Frontal cortex (tissue), 4 donors: ENCODE data around the gene TBL3. TPM values are rescaled to one million over a fixed set of nuclear protein-coding genes. Genes with fewer than 3 reads are reported as not detected.
A peak's percentile ranks its signal among the peaks of the same experiment; 100 is the strongest.
"Not testable (repeated sequence)": the region's sequence is repeated elsewhere in the genome, so short reads cannot be mapped to it uniquely, and the experiment has no call there.

Experiments used
- DNase-seq, 2 donors: peaks; one replicate each; pipeline ENCODE4 v3.0.0; 2012; ENCODE audit warnings: low spot score in 2 of 2
- FAIRE-seq: peaks from 2 replicates; lab custom pipeline; 2012; peaks lifted over from hg19 to GRCh38; lab: Jason Lieb, UNC
- total RNA-seq: library from RNA; depleted of rRNA; stranded (reverse); fragments of >200 nt; gene quantifications from one replicate; pipeline ENCODE4 v1.2.3, GENCODE V29; 2014
- donor health status: control.
- donor health status: control.
- donor health status: control.

Gene TBL3
- total RNA-seq, 1 donor from 2014 or later, result 11.0 TPM

DNA sequence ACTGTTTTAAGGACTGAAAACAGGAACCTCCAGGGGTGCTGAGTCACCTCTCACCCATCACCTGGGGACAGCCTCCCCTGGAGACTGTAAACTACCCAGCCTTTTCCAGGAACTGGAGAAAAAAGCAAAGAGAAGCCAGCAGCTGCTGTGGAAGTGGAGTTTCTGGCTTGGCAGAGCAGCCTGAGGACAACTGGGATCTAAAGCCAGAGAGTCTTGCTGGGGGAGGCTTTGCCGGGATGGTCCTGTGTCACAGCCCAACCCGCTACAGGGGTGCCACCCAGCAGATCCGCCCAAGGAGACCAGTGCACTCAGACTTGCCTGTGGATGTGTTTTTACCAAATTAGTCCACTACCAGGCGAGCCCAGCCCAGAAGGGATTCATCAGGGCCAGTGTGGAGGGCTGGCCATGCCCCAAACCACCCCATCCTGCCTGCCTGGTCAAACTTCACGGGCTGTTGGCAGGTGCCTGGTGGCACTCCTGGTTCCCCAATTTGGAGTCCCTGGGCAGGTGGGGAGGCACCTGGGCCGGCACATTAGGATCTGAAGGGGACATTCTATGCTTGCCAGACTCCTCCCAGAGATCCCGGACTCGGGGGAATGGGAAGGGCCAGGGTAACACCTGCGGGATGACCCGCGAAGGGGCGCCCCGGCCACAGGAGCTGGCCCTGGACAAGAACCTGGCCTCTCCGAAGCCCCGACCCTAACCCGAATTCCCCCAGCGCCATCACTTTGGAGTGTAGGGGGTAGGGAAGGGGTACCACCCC, 29.6 kb upstream of the TBL3 start:
- DNase-seq (no peak), FAIRE-seq (no peak)

DNA sequence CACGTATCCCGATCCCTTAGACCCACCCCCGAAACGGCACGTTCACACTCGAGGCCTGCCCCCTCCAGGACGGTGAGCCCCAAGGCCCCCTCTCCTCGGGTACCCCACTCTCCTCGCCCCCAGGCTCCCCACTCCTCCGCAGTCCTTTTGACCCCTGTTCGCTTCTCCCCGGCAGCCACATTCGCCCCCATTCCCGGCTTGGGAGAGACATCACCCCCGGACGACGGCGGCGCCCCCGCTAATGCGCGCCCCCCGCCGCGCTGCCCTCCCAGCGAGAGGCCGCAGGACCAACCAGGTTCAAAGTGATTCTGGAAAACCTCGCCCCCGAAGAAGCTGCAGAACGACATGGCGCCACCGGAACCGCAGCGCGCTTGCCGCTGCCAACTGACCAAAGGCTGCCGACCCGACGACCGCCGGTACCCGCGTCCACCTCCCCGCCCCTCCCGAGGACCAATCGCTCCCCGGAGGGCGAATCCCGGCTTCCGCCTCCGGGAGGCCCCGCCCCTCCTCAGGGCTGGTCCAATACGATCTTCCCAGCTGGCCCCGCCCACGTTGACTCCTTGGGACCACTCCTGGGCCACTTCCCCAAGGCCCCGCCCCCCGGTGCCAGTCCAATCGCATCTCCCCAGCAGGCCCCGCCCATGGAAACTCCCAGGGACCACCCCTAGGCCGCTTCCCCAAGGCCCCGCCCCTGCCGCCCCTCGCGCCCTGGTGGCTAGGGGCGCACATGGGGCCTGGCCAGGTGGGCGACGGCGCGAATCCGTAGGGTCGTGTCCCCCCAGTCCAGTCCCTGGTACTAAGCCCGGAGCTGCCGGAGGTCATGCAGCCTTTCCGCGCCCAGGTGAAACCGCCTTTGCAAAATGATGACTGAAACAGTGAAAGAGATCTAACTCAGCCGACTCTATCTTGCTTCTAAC, 28.8 kb upstream of the TBL3 start, which contains the start of gene MSRB1:
MSRB1 (minus strand) TSS at position 390 of the 917 bp plus-strand sequence; CDS start at position 347, 43 bp downstream.
- peak; percentile 8 for FAIRE-seq
- DNase-seq, result peak; percentile 99 to 100

GRCh38 chr16:1944612-1945199, 27.1 kb upstream of the TBL3 start:
- FAIRE-seq (no peak), DNase-seq (no peak)

DNA sequence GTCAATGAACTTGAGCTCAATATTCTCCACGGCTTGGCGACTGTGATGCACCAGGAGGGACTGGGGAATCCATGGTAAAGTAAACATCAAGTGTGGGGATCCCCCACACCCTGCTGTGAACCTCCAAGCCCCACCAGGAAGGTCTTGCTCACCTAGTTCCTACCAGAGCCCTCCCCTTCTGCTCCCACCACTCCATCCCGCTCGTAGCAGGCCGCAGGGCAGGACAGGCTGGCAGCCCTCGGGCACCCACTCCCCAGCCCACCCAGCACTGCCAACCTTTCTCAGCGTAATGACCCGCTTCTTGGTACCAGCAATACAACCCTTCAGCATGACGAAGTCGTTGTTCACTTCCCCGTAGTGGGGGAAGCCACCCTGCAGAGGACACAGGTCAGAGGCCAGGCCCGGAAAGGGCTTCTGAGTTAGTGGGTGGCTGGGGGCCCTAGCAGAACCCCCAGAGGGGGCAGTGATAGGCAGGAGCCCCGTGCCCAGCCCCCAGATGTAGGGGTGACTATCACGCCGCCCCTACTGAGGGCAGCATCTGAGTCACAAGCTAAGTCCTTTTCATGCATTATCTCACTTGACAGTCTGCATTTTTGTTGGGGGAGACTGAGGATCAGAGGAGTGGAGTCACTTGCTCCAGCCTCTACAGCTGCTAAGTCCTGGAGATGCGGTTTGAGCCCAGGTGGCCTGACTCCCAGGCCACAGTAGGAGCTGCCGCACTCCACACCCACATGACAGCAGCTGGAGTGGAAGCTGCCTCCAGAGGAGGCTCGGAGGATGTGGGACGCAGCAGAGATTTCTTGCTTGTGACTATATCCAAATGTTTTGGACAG, 26.1 kb upstream of the TBL3 start:
- DNase-seq, result no peak
- no peak for FAIRE-seq

DNA sequence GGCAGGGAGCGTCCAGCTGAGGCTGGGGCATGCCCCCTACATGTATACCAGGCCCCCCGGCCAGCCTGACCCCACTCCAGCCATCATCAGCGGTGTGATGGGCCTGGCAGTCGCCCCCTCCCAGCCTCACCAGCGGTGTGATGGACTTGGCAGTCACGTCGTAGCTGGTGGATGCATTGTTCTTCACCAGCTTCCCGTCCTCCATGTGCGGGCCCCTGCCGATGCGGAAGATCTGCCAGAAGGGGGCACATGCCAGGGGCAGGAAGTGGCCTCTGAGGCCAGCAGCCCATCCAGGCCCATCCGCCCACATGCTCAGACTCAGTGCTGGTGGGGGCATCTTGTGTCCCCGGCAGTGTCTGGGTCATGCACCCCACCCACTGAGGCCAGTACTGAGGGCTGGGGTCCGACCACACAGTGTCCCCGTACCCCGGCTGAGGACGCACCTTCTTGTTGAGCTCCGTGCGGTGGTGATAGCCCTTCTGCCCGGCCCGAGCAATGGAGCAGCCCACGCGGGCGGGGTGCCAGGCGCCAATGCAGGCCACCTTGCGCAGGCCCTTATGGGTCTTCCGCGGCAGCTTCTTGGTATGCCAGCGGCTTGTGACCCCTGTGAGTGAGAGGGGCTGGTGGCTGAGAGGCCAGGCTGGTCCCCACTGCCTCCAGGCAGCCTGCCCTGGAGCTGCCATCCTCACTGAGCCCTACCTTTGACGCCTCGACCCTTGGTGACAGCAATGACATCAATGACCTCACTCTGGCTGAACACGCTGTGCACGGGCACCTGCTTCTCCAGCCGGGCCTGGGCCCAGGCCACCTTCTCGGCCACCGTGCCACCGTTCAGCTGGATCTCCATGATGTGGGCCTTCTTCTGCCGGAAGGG, 25.1 kb upstream of the TBL3 start:
- DNase-seq, result no peak
- FAIRE-seq, result no peak

DNA sequence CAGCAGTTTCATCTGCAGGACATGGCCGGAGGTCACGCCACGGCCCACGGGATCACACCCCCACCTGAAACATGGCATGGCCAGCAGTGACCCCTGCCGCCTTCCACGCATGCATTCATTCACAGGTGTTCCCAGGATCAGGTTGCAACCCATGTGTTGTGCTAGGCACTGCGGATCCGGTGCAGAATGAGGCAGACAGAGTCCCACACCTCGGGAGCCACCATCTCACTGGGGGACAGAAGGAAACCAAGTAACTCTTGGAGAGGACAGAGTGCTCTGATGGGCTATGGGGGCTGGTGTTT, 24.5 kb upstream of the TBL3 start:
- no peak for FAIRE-seq

GRCh38 chr16:1949507-1949906, 22.3 kb upstream of the TBL3 start:
- no peak for FAIRE-seq

More for the DNA sequence above, 24.5 kb upstream of the TBL3 start:
- DNase-seq, result no peak

GRCh38 chr16:1950047-1950446, 21.8 kb upstream of the TBL3 start:
- FAIRE-seq, result no peak
- no peak for DNase-seq

More at GRCh38 chr16:1949507-1949906, 22.3 kb upstream of the TBL3 start:
- DNase-seq, result no peak

DNA sequence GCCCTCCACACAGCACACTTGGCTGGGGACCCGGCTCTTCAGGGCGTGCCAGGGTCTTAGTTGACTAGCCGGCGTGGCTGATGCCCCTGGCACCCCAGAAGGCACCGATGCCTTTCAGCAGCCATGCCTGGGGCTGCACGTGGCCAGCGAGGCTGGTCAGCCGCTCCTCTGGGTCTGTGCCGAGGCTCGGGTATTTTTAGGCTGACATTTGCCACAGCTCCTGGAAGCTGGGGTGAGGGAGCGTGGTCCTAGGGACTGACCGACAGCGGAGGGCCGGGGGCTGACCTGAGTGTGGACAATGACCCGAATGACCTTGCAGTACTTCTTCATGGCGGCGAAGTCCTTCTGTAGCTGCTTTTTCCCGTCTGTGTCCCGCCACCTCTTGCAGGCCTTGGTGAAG, 21.3 kb upstream of the TBL3 start:
- DNase-seq (no peak), FAIRE-seq (no peak)

DNA sequence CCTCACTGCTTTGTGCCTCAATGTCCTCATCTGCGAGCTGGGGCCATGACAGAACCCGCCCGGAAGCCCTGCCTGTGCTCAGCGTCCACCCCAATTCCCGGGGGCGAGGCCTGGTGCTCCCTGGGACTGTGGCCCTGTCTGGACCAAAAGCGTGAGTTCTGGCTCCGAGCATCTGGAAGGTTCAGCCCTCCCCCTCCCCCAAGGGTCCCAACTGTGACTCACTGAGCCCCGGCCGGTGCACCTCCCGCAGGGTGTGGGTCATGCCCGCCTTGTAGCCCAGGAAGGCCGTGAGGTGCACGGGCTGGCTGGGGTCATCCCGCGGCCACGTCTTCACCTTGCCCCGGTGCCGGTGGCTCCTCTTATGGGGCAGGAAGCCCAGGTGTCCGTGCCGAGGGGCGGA, 18.1 kb upstream of the TBL3 start:
- FAIRE-seq, result no peak

GRCh38 chr16:1957434-1958142, 14.3 kb upstream of the TBL3 start:
- FAIRE-seq, DNase-seq: not testable (repeated sequence)

More for the DNA sequence above, 18.1 kb upstream of the TBL3 start:
- no peak for DNase-seq

GRCh38 chr16:1958143-1958491, 13.7 kb upstream of the TBL3 start:
- DNase-seq, FAIRE-seq: not testable (repeated sequence)

DNA sequence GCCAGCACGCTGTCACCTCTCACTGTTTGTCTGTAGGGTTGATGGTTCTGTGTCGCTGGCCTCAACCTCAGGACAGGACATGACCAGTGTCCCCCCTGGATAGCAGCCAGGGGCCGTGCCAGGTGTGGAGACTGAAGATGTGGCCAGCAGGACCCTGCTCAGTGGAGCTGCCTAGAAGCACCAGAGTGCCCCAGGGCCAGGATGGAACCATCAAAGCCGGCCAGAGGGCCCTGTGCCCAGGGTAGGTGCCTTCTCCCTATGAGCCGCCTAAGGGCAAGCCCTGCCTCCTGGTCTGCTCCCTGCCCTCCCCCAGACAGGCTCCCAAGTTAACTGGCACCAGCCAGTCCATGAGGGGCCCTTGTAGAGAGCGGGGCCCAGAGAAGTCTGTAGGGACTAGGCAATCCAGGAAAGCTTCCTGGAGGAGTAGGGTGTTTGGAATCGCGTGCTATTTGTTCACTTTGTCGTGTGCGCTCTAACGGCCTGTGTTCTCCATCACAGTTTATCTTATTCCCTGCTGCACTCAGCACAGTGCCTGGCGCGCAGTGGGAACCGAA, 13.1 kb upstream of the TBL3 start:
- no peak for FAIRE-seq

DNA sequence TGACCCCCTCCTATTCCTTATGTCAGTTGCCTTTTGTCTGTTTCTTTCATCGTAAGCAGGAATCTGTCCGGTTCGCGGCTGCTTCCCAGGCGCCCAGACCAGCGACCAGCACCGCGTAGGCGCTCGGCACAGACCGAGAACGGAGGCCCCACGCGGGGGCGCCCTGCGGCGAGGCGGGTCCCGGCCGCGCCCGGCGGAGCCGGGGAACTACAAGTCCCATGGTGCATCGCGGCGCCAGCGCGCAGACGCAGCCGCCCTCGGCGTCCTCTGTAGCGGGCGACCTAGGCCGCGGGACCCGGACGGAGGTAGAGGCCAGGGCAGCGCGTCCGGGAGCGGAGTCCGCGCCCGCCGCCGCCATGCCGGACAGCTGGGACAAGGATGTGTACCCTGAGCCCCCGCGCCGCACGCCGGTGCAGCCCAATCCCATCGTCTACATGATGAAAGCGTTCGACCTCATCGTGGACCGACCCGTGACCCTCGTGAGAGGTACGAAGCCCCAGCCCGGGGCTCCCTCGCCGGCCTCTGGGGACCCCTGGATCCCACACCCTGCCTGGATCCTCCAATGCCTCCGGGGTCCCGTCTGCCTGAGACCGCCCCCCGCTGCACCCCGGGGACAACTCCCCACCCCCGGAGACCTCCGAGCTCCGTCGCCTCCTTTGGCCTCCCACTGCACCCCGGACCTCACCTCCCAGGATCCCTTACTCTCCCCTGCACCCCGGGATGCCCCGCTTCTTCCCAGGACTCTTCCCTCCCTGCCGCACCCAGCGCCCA, 12.4 kb upstream of the TBL3 start, which contains the start of gene NDUFB10:
NDUFB10 (plus strand) TSS at position 270 of the 771 bp plus-strand sequence; CDS start at position 357, 87 bp downstream.
- no peak for FAIRE-seq

More for the DNA sequence above, 13.1 kb upstream of the TBL3 start:
- DNase-seq, result no peak

DNA sequence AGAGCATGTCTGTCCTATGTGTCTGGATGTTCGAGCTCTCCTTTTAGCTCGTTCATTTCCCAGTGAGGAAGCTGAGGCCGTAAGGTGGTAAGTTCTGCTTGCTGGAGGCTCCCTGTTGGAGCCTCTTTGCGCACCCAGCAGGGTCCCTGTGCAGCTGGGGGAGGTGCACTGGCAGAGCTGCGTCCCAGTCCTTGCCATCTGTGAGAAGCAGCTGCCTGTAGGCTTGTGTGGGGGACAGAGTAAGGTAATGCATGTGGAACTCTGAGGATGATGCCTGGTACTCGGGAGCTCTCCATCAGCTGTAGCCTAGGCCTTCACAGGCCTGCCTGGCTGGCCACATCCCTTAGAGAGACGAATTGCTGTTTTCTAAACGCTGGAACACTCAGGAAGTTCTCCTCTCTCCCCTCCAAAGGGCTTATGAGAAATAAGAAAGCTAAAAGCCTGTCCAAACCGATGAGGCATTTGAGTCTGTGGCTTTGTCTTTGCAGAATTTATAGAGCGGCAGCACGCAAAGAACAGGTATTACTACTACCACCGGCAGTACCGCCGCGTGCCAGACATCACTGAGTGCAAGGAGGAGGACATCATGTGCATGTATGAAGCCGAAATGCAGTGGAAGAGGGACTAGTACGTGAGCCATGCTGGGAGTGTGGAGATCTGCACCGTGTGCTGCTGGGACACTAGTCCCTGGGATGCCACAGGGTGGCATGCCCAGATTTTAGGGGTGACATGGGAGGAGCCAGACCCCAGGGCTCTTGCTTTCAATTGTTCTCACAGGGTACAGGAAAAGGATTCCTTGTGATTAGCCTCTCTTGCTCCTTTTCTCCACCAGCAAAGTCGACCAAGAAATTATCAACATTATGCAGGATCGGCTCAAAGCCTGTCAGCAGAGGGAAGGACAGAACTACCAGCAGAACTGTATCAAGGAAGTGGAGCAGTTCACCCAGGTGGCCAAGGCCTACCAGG, 10.9 kb upstream of the TBL3 start:
- FAIRE-seq, result no peak
- DNase-seq, result no peak

More for the DNA sequence above, 12.4 kb upstream of the TBL3 start, which contains the start of gene NDUFB10:
- DNase-seq, result peak; percentile 92 to 94

DNA sequence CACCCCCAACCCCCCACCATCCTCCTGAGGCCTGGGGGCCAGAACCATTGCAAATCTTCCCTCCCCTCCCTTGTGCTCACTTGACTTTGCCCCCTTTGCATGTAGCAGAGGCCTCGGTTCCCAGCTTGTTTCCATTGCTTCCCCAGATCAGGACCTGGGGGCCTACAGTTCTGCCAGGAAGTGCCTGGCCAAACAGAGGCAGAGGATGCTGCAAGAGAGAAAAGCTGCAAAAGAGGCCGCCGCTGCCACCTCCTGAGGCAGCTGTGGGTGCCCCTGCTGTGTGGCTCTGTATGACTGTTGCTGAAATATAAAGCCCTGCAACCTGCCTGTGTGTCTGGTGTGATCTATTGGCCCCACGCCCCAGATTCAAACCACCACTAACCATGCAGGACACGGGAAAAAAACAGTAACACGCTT, 10.2 kb upstream of the TBL3 start:
- FAIRE-seq, result no peak
- no peak for DNase-seq
